CD4-positive, alpha-beta T cell treated with Interleukin-10 for 1 hour (primary cell): ENCODE results near the gene ENDOG.
"Not testable (repeated sequence)": the region's sequence is repeated elsewhere in the genome, so short reads cannot be mapped to it uniquely, and the experiment has no call there.

Experiments
- DNase-seq: peaks from one replicate; pipeline ENCODE4 v3.0.0-alpha.2; 2020

The ENDOG gene

GRCh38 chr9:128870128-128870940 lies 52.0 kb downstream of the ENDOG start:
- no peak for DNase-seq

- DNase-seq = not testable (repeated sequence)
These were observed 52.6 kb downstream of the ENDOG start for GRCh38 chr9:128870941-128871265.
